Measurements from ENCODE around the gene PPFIA1.
"Not testable (repeated sequence)": the region's sequence is repeated elsewhere in the genome, so short reads cannot be mapped to it uniquely, and the experiment has no call there.

Gene PPFIA1

GRCh38 chr11:70407814-70408213 lies 137.3 kb downstream of the PPFIA1 start:
- no peak for TF ChIP-seq CTCF (IDR thresholded peaks at IDR 0.05; ENCODE audit: low read depth, low read length)
- no peak overlapping the region for H3K4me3 ChIP-seq (ENCODE audit: low read depth, low read length)
- no peak for DNase-seq (ENCODE audit: low read depth, low spot score)
- in situ Hi-C loops (cut with HindIII; ENCODE audit: low sequenced_read_pairs): no loop called here

- DNase-seq (ENCODE audit: low read depth, low spot score); in situ Hi-C loops (cut with HindIII; ENCODE audit: low sequenced_read_pairs); H3K4me3 ChIP-seq (ENCODE audit: low read depth, low read length): not testable (repeated sequence)
Measured at GRCh38 chr11:70408326-70408725, 137.8 kb downstream of the PPFIA1 start.

GRCh38 chr11:70409437-70409836 lies 138.9 kb downstream of the PPFIA1 start:
- in situ Hi-C loops (cut with HindIII; ENCODE audit: low sequenced_read_pairs): no loop called here
- DNase-seq (ENCODE audit: low read depth, low spot score): no peak
- no peak overlapping the region for H3K4me3 ChIP-seq (ENCODE audit: low read depth, low read length)
- no peak for TF ChIP-seq CTCF (IDR thresholded peaks at IDR 0.05; ENCODE audit: low read depth, low read length)

- no peak for DNase-seq (ENCODE audit: low read depth, low spot score)
- TF ChIP-seq CTCF (IDR thresholded peaks at IDR 0.05; ENCODE audit: low read depth, low read length): no peak
- H3K4me3 ChIP-seq (ENCODE audit: low read depth, low read length): no peak overlapping the region
- in situ Hi-C loops (cut with HindIII; ENCODE audit: low sequenced_read_pairs): no loop called here
Measured at GRCh38 chr11:70409871-70410270, 139.4 kb downstream of the PPFIA1 start.

GRCh38 chr11:70410276-70411205 lies 140.1 kb downstream of the PPFIA1 start:
- TF ChIP-seq CTCF (IDR thresholded peaks at IDR 0.05; ENCODE audit: low read depth, low read length): no peak
- DNase-seq (ENCODE audit: low read depth, low spot score): no peak
- H3K4me3 ChIP-seq (ENCODE audit: low read depth, low read length): no peak overlapping the region
- in situ Hi-C loops (cut with HindIII; ENCODE audit: low sequenced_read_pairs): no loop called here

GRCh38 chr11:70411713-70412452 lies 141.4 kb downstream of the PPFIA1 start:
- no peak for DNase-seq (ENCODE audit: low read depth, low spot score)
- H3K4me3 ChIP-seq (ENCODE audit: low read depth, low read length): no peak overlapping the region
- TF ChIP-seq CTCF (IDR thresholded peaks at IDR 0.05; ENCODE audit: low read depth, low read length): no peak
- in situ Hi-C loops (cut with HindIII; ENCODE audit: low sequenced_read_pairs): no loop called here

- no peak for DNase-seq (ENCODE audit: low read depth, low spot score)
- no peak overlapping the region for H3K4me3 ChIP-seq (ENCODE audit: low read depth, low read length)
- no peak for TF ChIP-seq CTCF (IDR thresholded peaks at IDR 0.05; ENCODE audit: low read depth, low read length)
- in situ Hi-C loops (cut with HindIII; ENCODE audit: low sequenced_read_pairs): no loop called here
Measured at GRCh38 chr11:70413151-70413550, 142.7 kb downstream of the PPFIA1 start.
